ES-I3 (cell line): ENCODE data around the gene PDYN.

Experiments
- H3K36me3 ChIP-seq: 2 replicates; pipeline ENCODE4 v1.6.1; 2013; ENCODE audit warnings: mild to moderate bottlenecking, low read length, control low read depth, moderate library complexity; ENCODE audit not compliant: insufficient read depth
- H3K4me1 ChIP-seq: 2 replicates; pipeline ENCODE4 v1.6.1; 2013; ENCODE audit warnings: mild to moderate bottlenecking, control low read depth, low read length; ENCODE audit not compliant: insufficient read depth
- H3K9ac ChIP-seq: 2 replicates; pipeline ENCODE4 v1.6.1; 2013; ENCODE audit warnings: low read depth, mild to moderate bottlenecking, low read length, moderate library complexity
- H3K9me3 ChIP-seq: 2 replicates; pipeline ENCODE4 v1.6.1; 2013; ENCODE audit warnings: mild to moderate bottlenecking, low read length, moderate library complexity; ENCODE audit not compliant: control insufficient read depth, insufficient read depth

Gene PDYN

DNA sequence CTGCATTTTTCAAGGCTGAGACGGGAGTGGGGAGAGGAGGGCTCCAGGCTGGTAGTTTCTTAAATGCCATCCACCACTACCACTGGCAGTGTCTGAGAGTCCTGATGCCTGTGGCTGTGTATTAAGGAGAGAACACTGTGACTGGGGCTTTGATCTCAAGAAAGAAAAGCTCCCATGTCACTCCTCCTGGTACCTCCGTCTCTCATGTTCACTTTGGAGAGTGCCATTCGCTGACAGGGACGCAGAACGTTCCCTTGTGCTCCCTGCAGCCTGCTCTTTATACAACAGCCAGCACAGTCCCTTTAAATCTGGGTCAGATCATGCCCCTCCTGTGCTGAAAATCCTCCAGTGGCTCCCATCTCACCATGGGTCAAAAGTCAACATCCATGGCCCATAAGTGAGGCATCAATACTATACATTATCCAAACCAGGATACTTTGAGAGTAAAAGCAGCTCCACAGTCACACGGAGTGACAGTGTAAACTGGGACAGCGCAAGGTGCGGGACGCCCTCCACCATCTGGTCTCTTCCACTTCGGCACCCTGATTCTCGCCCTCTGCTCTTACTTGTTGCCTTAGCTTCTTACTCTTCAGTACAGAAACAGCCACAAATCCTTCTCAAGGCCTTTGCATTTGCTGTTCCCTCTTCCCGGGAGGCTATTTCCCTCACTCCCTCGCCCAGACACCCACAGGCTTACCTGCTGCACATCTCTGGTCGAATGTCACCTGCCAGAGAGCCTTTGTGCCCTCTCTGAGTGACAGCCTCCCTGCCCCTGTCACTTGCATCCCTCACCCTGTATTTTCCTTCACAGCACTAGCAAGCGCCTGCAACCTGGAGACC is 20.0 kb downstream of the PDYN start:
- Histone ChIP-seq H3K9ac (no peak overlapping the region), H3K36me3 (no peaks in the 10 kb centered on the region), H3K9me3 (no peaks in the 10 kb centered on the region), H3K4me1 (no peaks in the 10 kb centered on the region; the same call in 1 of the 2 replicates)

DNA sequence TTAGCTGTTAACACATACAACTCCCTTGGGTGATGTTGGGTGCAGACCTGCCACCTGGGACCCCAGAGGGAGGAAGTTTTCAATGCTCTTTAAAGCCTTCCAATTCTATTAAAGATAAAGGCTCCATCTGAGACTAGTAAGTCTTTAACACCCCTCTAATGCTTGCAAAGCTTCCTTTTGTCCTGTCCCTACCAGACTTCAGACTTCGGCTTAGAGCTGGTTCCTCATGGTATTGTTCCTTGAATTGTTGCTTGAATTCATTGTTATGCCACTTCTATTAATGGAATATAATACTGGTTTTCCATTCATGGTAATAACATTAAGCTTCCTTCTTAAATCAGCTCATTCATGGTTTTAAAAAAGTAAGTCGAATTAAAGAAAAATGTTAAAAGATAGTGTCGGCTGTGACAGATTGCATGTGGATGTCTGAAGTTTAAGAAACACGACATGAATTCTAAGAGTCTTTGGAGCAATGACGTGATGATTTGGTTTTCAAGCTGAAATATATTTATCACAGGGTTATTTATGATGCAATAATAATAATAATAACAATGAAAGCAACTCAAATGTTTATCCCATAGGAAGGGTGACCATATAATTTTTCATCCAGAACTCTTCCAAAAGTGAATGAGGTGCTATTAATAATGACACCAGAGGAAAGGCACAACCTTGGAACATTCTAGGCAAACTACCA is 21.8 kb downstream of the PDYN start:
- no peaks in the 10 kb centered on the region for H3K9me3 ChIP-seq
- H3K36me3 ChIP-seq, result no peaks in the 10 kb centered on the region
- no peaks in the 10 kb centered on the region; the same call in 1 of the 2 replicates for H3K4me1 ChIP-seq
- no peak overlapping the region for H3K9ac ChIP-seq

DNA sequence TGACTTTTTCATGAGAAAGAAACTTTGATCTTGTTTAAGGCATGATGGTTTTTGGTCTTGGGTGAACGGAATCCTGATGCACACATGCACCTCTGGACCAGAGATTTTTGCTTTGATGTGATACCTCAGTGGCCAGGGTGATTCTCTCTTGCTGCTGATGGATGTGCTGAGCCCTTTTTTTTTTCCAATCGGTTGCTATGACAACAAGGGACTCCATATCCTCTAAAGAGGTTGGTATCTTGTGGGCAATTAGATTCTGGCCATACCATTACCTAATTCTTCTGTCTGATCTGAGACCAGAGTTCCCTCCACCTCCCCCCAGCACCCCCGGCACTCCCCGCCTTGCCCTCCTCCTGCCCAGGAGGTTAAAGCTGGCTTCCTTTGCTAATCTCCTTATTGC is 24.9 kb downstream of the PDYN start:
- Histone ChIP-seq H3K9ac (no peak overlapping the region), H3K4me1 (peaks cover 13% of the 10 kb centered on the region), H3K9me3 (no peaks in the 10 kb centered on the region), H3K36me3 (no peaks in the 10 kb centered on the region)

DNA sequence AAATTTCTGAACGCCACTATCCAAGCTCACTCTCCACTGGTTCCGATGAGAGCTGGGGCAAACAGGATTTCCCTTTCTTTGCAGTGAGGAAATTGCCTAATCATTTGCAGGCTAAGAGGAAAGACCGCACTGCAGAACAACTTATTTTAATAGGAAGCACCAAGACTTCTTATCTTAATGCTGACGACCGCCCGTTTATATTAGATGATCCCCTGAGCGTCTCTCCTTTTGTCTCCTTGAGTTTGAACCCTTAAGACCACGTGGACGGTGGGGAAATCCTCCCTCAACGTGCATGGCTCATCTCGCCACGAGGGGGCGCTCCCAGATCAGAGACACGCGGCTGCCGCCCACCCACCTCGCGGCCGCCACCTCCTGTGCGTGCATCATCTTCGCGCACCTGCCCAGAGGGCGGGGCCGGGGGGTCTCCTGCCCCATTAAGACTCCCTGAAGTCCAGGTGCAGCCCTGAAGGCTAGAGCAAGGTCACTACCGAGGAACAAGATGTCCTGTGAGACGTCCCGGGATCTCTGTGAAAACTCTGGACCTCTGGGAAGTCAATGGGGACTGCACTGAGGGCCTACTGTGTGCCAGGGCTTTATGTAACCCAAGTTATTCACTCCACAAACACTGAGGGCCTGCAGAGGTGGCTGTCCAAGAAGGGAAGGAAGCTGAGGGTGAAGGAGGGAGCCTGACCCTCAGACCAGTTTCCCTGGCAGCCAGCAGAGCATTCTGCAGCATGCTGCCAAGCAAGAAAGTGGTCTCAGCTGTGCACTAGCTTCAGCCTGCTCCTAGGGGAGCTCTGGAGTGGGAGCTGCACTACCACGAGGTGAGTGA is 28.1 kb downstream of the PDYN start:
- Histone ChIP-seq H3K9ac (peak overlapping the region; percentile 43; the same call in 1 of the 2 replicates), H3K36me3 (no peaks in the 10 kb centered on the region), H3K4me1 (peaks cover 17% of the 10 kb centered on the region)

DNA sequence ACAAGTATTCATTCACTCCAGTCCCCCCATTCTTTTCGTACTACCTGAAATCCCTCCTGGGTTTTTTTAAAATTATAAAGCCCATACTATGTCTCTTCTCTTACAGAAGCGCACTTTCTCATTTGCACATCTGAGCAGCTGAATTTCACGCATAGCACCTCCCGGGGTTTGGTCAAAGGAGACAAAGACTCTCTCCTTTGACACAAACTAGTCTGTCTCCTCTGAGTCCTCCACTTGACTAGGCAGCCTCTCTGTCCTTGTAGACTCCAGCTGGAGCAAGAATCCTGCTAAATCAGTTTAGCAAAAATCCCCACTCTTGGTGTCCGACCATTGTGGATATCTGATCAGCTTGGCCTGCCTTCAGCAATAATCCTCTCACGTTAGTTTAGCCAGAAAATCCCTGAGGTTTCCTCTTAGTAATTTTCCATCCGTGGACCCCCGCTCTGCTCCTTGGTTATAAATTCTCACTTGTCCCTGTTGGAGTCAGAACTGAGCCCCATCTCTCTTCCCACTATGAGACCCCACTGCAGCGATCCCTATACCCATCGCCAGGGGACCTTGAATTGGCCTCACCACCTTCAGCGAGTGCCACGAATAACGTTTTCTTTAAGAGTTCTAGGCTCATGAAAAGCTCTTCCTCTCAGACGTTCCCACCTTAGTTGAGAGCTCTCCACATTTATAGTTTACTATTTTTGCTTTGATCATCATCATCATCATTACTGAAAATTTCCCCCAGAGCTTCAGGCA is 29.0 kb downstream of the PDYN start:
- Histone ChIP-seq H3K4me1 (peaks cover 17% of the 10 kb centered on the region), H3K9me3 (no peaks in the 10 kb centered on the region), H3K36me3 (no peaks in the 10 kb centered on the region), H3K9ac (peak overlapping the region; percentile 43; the same call in 1 of the 2 replicates)

More for the DNA sequence above, 28.1 kb downstream of the PDYN start:
- H3K9me3 ChIP-seq, result no peaks in the 10 kb centered on the region

DNA sequence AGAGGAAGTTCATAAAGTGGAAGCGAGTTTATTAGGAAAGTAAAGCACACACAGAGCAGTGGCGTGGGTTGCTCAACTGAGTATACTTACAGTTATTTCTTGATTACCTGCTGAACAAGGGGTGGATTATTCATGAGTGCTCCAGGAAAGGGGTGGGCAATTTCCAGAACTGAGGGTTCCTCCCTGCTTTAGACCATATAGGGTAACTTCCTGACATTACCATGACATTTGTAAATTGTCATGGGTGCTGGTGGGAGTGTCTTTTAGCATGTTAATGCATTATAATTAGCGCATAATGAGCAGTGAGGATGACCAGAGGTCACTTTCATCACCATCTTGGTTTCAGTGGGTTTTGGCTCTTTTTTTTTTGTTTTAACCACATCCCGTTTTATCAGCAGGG is 29.8 kb downstream of the PDYN start:
- Histone ChIP-seq H3K36me3 (no peaks in the 10 kb centered on the region), H3K9ac (no peak overlapping the region), H3K9me3 (no peaks in the 10 kb centered on the region), H3K4me1 (peaks cover 17% of the 10 kb centered on the region)

DNA sequence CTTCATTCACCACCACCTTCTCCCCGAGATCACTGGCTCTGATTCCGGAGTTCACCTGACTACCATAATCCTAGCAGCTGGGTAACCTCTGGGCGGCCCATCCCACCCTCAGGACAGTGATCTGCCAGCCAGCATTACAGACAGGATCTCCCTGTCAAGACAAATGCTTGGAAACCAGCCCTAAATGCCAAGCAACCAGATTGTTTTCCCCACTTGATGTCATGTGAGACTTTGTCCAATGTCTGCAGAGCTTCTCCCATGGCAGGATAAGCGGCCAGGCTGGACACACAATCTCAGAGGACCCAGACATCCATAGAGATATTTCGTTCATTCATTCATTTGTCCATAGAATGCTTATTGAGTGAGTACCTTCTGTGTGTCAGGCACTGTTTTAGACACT is 32.5 kb downstream of the PDYN start:
- Histone ChIP-seq H3K9ac (no peak overlapping the region), H3K9me3 (no peaks in the 10 kb centered on the region; the same call in 1 of the 2 replicates), H3K4me1 (peaks cover 17% of the 10 kb centered on the region), H3K36me3 (no peaks in the 10 kb centered on the region)

DNA sequence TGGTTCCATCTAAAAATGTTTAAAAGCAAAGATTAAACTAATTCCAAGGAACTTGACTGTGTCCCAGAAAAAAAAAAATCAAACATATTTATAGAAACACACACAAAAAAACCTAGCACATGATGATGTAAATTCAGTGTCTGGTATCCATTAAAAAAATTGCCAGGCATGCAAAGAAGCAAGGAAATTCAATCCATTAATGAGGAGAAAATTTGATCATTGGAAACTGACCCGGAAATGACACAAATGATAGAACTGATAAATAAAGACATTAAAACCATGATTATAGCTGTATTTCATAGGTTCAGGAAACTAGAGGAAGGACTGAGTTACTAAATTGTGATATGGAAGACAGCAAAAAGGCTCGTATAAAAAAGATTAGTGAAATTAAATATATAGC is 34.7 kb downstream of the PDYN start:
- no peaks in the 10 kb centered on the region for H3K36me3 ChIP-seq
- H3K4me1 ChIP-seq, result peaks cover 13% of the 10 kb centered on the region
- no peak overlapping the region for H3K9ac ChIP-seq
- H3K9me3 ChIP-seq, result no peaks in the 10 kb centered on the region; the same call in 1 of the 2 replicates

DNA sequence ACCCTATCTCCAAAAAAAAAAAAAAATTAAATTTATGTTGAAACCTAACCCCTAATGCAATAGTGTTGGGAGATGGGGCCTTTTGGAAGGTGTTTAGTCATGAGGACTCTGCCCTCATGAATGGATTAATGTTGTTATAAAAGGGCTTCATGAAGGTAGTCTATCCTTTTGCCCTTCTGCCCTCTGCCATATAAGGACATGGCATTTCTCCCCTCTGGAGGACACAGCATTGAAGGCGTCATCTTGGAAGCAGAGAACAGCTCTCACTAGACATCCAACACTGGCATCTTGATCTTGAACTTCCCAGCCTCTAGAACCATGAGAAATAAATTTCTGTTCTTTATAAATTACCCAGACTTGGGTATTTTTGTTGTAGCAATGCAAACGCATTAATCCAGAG is 35.4 kb downstream of the PDYN start:
- H3K9ac ChIP-seq, result no peak overlapping the region
- H3K4me1 ChIP-seq, result peaks cover 10% of the 10 kb centered on the region
- no peaks in the 10 kb centered on the region; the same call in 1 of the 2 replicates for H3K9me3 ChIP-seq
- H3K36me3 ChIP-seq, result no peaks in the 10 kb centered on the region

DNA sequence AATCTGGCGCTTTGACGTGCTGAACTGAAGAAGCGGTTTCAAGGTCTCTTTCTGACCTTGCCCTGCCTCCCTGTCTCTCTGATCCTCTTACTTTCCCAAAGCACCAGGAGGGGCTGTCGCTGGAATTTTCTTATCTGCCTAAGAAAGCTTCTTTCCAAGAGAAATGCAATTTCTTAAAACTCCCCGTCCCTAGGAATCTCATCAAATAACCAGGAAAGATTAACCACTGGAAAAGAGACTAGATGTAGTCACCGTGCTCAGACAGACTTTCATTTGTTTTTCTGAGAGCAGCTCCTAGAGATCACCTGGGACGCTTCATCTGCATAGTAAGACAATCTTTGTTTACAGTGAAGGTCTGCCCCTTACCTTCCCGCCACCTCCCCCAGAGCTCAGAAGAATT is 38.6 kb downstream of the PDYN start:
- H3K9ac ChIP-seq, result no peak overlapping the region
- peaks cover 6% of the 10 kb centered on the region; the same call in 1 of the 2 replicates for H3K4me1 ChIP-seq
- no peaks in the 10 kb centered on the region for H3K36me3 ChIP-seq
- no peaks in the 10 kb centered on the region; the same call in 1 of the 2 replicates for H3K9me3 ChIP-seq

DNA sequence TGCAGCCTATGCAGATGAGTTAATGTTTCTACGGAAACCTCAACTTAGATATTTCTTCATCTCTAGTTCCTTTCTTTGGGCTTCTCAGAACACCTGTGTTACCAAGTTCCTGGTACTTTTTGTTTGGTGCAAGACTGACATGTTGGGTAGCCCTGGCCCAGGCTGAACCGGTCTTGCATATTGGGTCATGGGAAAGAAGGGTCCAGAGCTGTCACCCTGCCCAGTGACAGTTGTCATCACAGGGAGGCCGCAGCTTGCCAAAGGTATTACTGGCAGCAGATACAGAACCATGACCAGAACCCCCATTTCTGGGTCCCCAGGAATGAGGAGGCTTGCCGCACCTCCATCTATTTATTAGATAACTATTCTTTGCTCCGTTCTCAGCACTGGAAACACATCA is 40.2 kb downstream of the PDYN start:
- Histone ChIP-seq H3K36me3 (no peaks in the 10 kb centered on the region), H3K9me3 (no peaks in the 10 kb centered on the region; the same call in 1 of the 2 replicates), H3K4me1 (peaks cover 16% of the 10 kb centered on the region), H3K9ac (no peak overlapping the region)

DNA sequence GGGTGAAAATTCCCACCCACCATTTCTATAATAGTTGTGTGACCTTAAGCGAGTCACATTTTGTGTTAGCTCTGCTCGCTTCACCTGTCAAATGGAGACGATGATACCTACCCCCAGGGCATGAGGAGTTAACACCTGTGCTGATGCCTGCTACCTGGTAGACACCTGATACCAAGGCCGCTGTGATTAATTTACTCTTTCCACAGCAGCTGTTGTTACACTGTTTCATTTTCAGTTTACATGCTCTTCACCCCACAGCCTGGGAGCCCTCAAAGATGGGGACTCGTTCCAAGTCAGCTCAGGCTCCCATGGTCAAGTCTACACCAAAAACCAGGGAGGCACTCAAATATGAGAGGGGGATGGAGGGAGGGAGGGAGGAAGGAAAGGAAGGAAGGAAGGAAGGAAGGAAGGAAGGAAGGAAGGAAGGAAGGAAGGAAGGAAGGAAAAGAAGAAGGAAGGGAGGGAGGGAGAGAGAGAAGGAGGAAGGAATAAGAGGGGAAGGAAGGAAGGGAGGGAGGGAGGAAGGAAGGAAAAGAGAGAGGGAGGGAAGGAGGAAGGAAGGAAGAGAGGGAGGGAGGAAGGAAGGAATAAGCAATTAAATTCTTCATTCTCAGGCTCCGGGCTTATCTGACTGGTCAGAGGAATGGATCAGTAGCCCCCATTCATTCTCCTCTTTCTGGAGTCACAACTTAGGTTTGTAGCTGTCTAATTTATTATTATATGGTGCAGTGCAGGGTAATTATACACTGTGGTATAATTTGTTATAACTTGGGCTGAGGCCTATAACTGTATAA is 40.9 kb downstream of the PDYN start:
- H3K4me1 ChIP-seq, result peaks cover 18% of the 10 kb centered on the region

DNA sequence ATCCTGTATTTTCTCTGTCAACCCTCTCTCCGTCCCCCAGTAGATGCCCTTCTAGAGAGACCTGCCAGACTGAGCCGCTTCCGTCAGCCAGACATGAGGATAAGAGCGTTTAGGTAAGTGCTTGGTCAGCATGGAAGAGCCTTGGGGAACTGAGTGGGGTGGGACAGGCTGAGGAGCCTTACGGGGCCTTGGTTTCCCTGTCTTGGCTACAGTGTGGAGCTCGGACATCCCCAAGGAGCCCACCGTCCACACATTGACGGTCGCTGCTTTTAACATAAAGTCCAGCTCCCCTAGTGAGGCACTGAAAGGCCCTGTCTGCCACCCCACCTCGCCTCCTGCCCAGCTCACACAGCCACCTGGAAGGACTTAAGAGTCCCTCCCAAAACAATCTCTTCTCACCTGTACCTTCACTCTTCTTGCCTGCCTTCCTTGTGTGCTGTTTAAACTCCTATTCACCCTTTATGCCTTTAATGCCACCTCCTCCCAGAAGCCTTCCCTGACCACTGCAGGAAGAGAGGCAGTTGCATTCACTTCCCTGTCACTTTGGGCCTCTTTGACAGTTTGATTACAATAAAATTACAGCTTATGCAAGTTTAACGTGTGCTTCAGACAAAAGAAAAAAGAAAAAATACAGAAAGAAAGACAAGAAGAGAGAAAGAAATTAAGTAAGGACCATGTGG is 42.3 kb downstream of the PDYN start:
- H3K9ac ChIP-seq, result no peak overlapping the region
- no peaks in the 10 kb centered on the region for H3K36me3 ChIP-seq
- peaks cover 18% of the 10 kb centered on the region for H3K4me1 ChIP-seq
- no peaks in the 10 kb centered on the region for H3K9me3 ChIP-seq

More for the DNA sequence above, 40.9 kb downstream of the PDYN start:
- H3K9ac ChIP-seq, result no peak overlapping the region
- no peaks in the 10 kb centered on the region for H3K36me3 ChIP-seq
- H3K9me3 ChIP-seq, result no peaks in the 10 kb centered on the region
